GM12878 (cell line): ENCODE results near the gene AATF. TPM values are rescaled to one million over a fixed set of nuclear protein-coding genes. Genes with fewer than 3 reads are reported as not detected.

Source experiments
- ATAC-seq: fragments of 200-7000 bp; cut with Tn5 transposase; 3 replicates; pipeline ENCODE4 v1.9.1; 2020; ENCODE audit warnings: mild to moderate bottlenecking, moderate library complexity
- BruUV-seq: library from RNA; stranded (reverse); fragments of 400-500 nt; replicated peaks from 2 replicates; lab custom pipeline; 2021; lab: Mats Ljungman, UMichigan
- CTCF ChIA-PET: fragments of 300-600 bp; sonication (Branson Sonifier 250); formaldehyde crosslinking; extraction: SDS; loops from one replicate; lab custom pipeline; 2021; ENCODE audit warnings: inconsistent platforms; lab: Yijun Ruan, JAX
- POLR2A ChIA-PET: fragments of 350-600 bp; formaldehyde crosslinking; extraction: SDS; loops from one replicate; lab custom pipeline; 2021; ENCODE audit warnings: inconsistent platforms; lab: Charles Lee
- RAD21 ChIA-PET: fragments of 300-600 bp; sonication (Branson Sonifier 250); formaldehyde crosslinking; loops from one replicate; lab custom pipeline; 2023; ENCODE audit warnings: antibody characterized with exemption; ENCODE audit not compliant: unreplicated experiment; lab: Charles Lee
- SMC1A ChIA-PET: fragments of 300-600 bp; sonication (Branson Sonifier 250); formaldehyde crosslinking; loops from one replicate; lab custom pipeline; 2023; ENCODE audit not compliant: unreplicated experiment, uncharacterized antibody; lab: Charles Lee
- DNase-seq: peaks from one replicate; pipeline ENCODE4 v3.0.0-alpha.2; 2011; ENCODE audit warnings: low read depth, low spot score
- FAIRE-seq: peaks from 3 replicates; lab custom pipeline; 2011; peaks lifted over from hg19 to GRCh38; lab: Jason Lieb, UNC
- H2AFZ ChIP-seq: 2 replicates; pipeline ENCODE4 v1.6.0; 2011; ENCODE audit warnings: low read depth, low read length, control low read depth; ENCODE audit not compliant: control insufficient read depth
- H3K27ac ChIP-seq: 2 replicates; pipeline ENCODE4 v1.5.1; 2011; ENCODE audit warnings: control low read depth; ENCODE audit not compliant: control insufficient read depth, insufficient read depth
- H3K27me3 ChIP-seq, 2 experiments: replicated peaks in 1 of 2; 2 replicates each; pipeline versions ENCODE4 v1.6.0 to v1.6.1; 2011; ENCODE audit warnings: low read length in 1 of 2; ENCODE audit not compliant: control insufficient read depth in 2 of 2, insufficient read depth in 2 of 2
- H3K36me3 ChIP-seq, 2 experiments: 2 replicates each; pipeline ENCODE4 v1.5.1; 2011; ENCODE audit warnings: low read length in 1 of 2; ENCODE audit not compliant: control insufficient read depth in 2 of 2, insufficient read depth in 2 of 2
- H3K4me1 ChIP-seq: 2 replicates; pipeline ENCODE4 v1.6.1; 2011; ENCODE audit warnings: mild to moderate bottlenecking, low read length, moderate library complexity, mixed read lengths; ENCODE audit not compliant: control insufficient read depth, insufficient read depth
- H3K4me2 ChIP-seq: 2 replicates; pipeline ENCODE4 v1.6.0; 2011; ENCODE audit warnings: control low read depth; ENCODE audit not compliant: control insufficient read depth, insufficient read depth
- H3K4me3 ChIP-seq: fragments of 200-600 bp; sonication (generic); 2 replicates; pipeline ENCODE4 v1.5.1; 2016
- H3K79me2 ChIP-seq: 2 replicates; pipeline ENCODE4 v1.6.0; 2011; ENCODE audit warnings: low read length; ENCODE audit not compliant: control insufficient read depth, insufficient read depth
- H3K9ac ChIP-seq: 2 replicates; pipeline ENCODE4 v1.8.0; 2011; ENCODE audit warnings: low read length, control low read depth, mixed read lengths; ENCODE audit not compliant: control insufficient read depth, insufficient read depth
- H3K9me3 ChIP-seq: replicated peaks from 3 replicates; pipeline ENCODE4 v1.5.1; 2011; ENCODE audit warnings: mild to moderate bottlenecking, low read length; ENCODE audit not compliant: control insufficient read depth, insufficient read depth
- H4K20me1 ChIP-seq: 2 replicates; pipeline ENCODE4 v1.6.0; 2011; ENCODE audit not compliant: control insufficient read depth, insufficient read depth
- EZH2 ChIP-seq: IDR thresholded peaks from 2 replicates; pipeline ENCODE4 v1.6.1; 2012; ENCODE audit warnings: low read depth, mild to moderate bottlenecking, control low read depth, inconsistent platforms, low read length, borderline replicate concordance; ENCODE audit not compliant: control insufficient read depth
- FOS ChIP-seq: IDR thresholded peaks from 3 replicates; pipeline ENCODE4 v1.6.1; 2011; ENCODE audit warnings: borderline replicate concordance; ENCODE audit not compliant: insufficient read length; ENCODE audit errors: extremely low read depth
- FOXM1 ChIP-seq: IDR thresholded peaks from 2 replicates; pipeline ENCODE4 v1.6.1; 2012; ENCODE audit warnings: low read depth, mild to moderate bottlenecking, inconsistent platforms, low read length, moderate library complexity
- LARP7 ChIP-seq: fragments of 450-650 bp; IDR thresholded peaks from 2 replicates; pipeline ENCODE4 v1.6.1; 2017; ENCODE audit warnings: mild to moderate bottlenecking
- NBN ChIP-seq: fragments of 450-650 bp; IDR thresholded peaks from 2 replicates; pipeline ENCODE4 v1.6.1; 2016
- PAX5 ChIP-seq: IDR thresholded peaks from 2 replicates; pipeline ENCODE4 v1.6.1; 2011; ENCODE audit warnings: low read depth, low read length, borderline replicate concordance
- SREBF1 ChIP-seq: IDR thresholded peaks from 2 replicates; pipeline ENCODE4 v1.6.1; 2012; ENCODE audit warnings: mild to moderate bottlenecking, low read length
- SREBF2 ChIP-seq: IDR thresholded peaks from 2 replicates; pipeline ENCODE4 v1.6.1; 2012; ENCODE audit warnings: mild to moderate bottlenecking, low read length
- TCF7 ChIP-seq: IDR thresholded peaks from 2 replicates; pipeline ENCODE4 v1.6.1; 2014; ENCODE audit warnings: antibody characterized with exemption, borderline replicate concordance
- WRNIP1 ChIP-seq: IDR thresholded peaks from 2 replicates; pipeline ENCODE4 v1.6.1; 2011; ENCODE audit warnings: low read depth, low read length, improper control_type of control experiment, borderline replicate concordance
- ZNF384 ChIP-seq: IDR thresholded peaks from 2 replicates; pipeline ENCODE4 v1.6.1; 2012; ENCODE audit warnings: low read depth, mild to moderate bottlenecking, low read length, improper control_type of control experiment, borderline replicate concordance
- WGBS: methylation state at CpG from one replicate; pipeline ENCODE4 v1.1.6; 2016; ENCODE audit warnings: low lambda C conversion rate; ENCODE audit not compliant: insufficient replicate concordance, insufficient coverage; ENCODE audit errors: missing lambda C conversion rate; 5-methylcytosine and 5-hydroxymethylcytosine counted together
- in situ Hi-C: fragments of 300-500 bp; cut with MboI; formaldehyde crosslinking; loops from 9 replicates; pipeline ENCODE4 v1.14.3; 2018; ENCODE audit warnings: mixed read lengths
- intact Hi-C: fragments of 100-400 bp; cut with micrococcal nuclease; formaldehyde crosslinking; loops from one replicate; pipeline ENCODE4 v1.14.2; 2022; ENCODE audit not compliant: unreplicated experiment
- polyA plus RNA-seq, 11 experiments: library from polyadenylated mRNA; depleted of rRNA in 4 of 11; unstranded in 6 of 11; stranded (reverse) in 5 of 11; fragments of >200 nt; fragmentation: Nextera tagmentation in 4 of 11; fragmentation: Illumina TruSeq in 1 of 11; extraction: Ambion mirVana in 4 of 11; extraction: Trizol in 1 of 11; gene quantifications; 1 replicate in 1 of 11; 2 replicates in 10 of 11; pipeline versions ENCODE4 v1.2.1 to v1.2.3, GENCODE V29; 2011 to 2016; ENCODE audit warnings: inconsistent platforms in 2 of 11, missing spikeins in 2 of 11, low read depth in 1 of 11
- total RNA-seq, 4 experiments: library from RNA; depleted of rRNA in 3 of 4; stranded (reverse); fragments of >200 nt in 3 of 4; fragmentation: Illumina TruSeq in 1 of 4; extraction: Trizol in 1 of 4; gene quantifications; 2 replicates each; pipeline versions ENCODE4 v1.2.1 to v1.2.3, GENCODE V29; 2013 to 2021
- TF ChIP-seq, protein P1 (sequence below): fragments of 450-650 bp; IDR thresholded peaks from 2 replicates; pipeline ENCODE4 v1.6.1; 2017; ENCODE audit warnings: low read depth, mild to moderate bottlenecking, moderate library complexity
- TF ChIP-seq, protein P2 (sequence below): fragments of 450-650 bp; IDR thresholded peaks from 2 replicates; pipeline ENCODE4 v1.6.1; 2017; ENCODE audit warnings: mild to moderate bottlenecking, low read depth, inconsistent platforms; ENCODE audit not compliant: poor library complexity, severe bottlenecking

AATF gene
- total and polyA plus RNA-seq, 10 of the 15 experiments (the other 5 are each of a cell fraction or from before 2014, with no cell fraction given), result 36.8 to 110 (median 77.9) TPM

DNA sequence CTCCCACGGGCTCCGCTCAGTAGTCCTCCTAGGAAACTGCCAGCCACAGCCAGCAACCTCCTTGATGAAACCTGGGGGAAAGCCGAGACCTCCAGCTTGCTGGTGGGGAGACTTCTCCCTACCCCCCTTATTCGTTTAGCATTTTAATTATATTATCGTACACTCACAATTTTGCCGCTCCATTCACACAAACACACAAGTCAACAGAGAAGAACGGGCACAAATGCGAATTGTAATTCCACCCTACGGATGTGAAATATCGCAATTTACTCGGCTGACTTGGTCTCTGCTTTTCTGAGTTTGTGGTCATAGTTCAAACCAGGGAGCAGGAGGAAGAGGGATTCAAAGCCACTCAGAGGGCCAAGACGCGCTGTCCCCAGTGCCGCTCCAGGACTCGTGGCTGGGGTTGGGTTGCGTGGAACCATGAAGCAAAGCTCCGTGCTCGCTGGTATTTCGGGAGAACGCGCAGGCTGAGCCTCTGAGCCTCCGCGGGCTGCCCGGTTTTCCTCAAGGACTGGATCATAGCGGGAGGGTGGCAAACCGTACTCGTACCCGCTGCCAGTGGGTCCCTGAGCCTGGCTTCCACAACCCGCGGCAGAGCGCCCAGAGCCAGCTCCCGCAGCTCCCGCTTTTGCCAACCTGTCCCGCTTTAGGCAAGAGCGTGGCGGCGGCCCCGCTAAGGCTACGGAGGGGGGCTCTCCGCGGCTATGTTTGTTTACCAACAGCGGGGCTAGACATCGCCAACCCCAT, 9.5 kb upstream of the AATF start:
- TF ChIP-seq EZH2 (0 out of 2 replicates have a peak, but pooled peaks have one; percentile 55), ZNF384 (no peak)
- ChIA-PET RAD21 (no interaction called here), POLR2A (no interaction called here), CTCF (no interaction called here), SMC1A (no interaction called here)
- no peak overlapping the region for H3K27ac ChIP-seq
- no peak overlapping the region for H3K4me3 ChIP-seq
- no peaks in the 10 kb centered on the region for H4K20me1 ChIP-seq
- no peak for ATAC-seq
- in situ Hi-C loops (no loop called here), intact Hi-C loops (no loop called here)
- H3K79me2 ChIP-seq, result no peaks in the 10 kb centered on the region
- H3K9ac ChIP-seq, result no peak overlapping the region
- no TSS peak for BruUV-seq
- no peak for DNase-seq
- no peaks in the 10 kb centered on the region; the same call in 2 of the 3 replicates for H3K9me3 ChIP-seq
- H2AFZ ChIP-seq, result no peak overlapping the region
- 45% methylated on average over 43 of the region's 43 CpGs for WGBS
- no peak for FAIRE-seq
- H3K4me1 ChIP-seq, result no peaks in the 10 kb centered on the region
- no peak overlapping the region for H3K4me2 ChIP-seq
- no peaks in the 10 kb centered on the region for H3K36me3 ChIP-seq
- peaks cover 49 to 66% of the 10 kb centered on the region in 2 experiments for H3K27me3 ChIP-seq

DNA sequence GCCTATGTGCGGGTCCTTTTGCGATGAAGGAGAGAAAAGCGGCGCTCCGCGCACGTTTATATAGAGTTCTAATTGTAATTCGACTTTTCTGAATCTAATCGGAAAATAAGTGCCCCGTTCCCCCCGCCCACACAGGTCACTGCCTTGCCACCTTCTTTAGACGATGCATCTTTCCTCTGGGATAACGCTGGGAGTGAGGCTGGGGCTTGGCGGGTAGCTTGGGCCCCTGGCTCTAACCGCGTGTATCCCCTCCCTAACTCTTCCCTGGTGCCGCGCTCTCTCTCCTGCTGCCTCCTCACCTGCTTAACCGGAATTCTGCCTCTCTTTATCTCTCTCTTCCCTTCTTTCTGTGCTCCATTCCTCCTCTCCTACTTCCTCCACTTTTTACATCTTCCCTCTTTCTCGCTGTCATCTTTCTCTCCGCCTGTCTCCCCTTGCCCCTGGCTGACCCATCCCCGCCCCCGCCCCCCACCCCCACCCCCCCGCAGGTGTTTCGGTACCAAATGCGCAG, 8.9 kb upstream of the AATF start:
- no peaks in the 10 kb centered on the region; the same call in 2 of the 3 replicates for H3K9me3 ChIP-seq
- WGBS, result 32% methylated on average over 21 of the region's 26 CpGs
- no peak for TF ChIP-seq WRNIP1
- no peak for TF ChIP-seq SREBF2
- no peak for TF ChIP-seq LARP7
- TF ChIP-seq, protein P1, sequence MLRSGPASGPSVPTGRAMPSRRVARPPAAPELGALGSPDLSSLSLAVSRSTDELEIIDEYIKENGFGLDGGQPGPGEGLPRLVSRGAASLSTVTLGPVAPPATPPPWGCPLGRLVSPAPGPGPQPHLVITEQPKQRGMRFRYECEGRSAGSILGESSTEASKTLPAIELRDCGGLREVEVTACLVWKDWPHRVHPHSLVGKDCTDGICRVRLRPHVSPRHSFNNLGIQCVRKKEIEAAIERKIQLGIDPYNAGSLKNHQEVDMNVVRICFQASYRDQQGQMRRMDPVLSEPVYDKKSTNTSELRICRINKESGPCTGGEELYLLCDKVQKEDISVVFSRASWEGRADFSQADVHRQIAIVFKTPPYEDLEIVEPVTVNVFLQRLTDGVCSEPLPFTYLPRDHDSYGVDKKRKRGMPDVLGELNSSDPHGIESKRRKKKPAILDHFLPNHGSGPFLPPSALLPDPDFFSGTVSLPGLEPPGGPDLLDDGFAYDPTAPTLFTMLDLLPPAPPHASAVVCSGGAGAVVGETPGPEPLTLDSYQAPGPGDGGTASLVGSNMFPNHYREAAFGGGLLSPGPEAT, result no peak
- no peak for TF ChIP-seq TCF7
- TF ChIP-seq, protein P2, sequence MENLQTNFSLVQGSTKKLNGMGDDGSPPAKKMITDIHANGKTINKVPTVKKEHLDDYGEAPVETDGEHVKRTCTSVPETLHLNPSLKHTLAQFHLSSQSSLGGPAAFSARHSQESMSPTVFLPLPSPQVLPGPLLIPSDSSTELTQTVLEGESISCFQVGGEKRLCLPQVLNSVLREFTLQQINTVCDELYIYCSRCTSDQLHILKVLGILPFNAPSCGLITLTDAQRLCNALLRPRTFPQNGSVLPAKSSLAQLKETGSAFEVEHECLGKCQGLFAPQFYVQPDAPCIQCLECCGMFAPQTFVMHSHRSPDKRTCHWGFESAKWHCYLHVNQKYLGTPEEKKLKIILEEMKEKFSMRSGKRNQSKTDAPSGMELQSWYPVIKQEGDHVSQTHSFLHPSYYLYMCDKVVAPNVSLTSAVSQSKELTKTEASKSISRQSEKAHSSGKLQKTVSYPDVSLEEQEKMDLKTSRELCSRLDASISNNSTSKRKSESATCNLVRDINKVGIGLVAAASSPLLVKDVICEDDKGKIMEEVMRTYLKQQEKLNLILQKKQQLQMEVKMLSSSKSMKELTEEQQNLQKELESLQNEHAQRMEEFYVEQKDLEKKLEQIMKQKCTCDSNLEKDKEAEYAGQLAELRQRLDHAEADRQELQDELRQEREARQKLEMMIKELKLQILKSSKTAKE, result no peak
- no peak for TF ChIP-seq PAX5
- TF ChIP-seq FOS, result no peak
- TF ChIP-seq NBN, result no peak
- no peak for TF ChIP-seq SREBF1
- TF ChIP-seq FOXM1, result no peak

More for the DNA sequence above, 8.9 kb upstream of the AATF start:
- H3K27me3 ChIP-seq, result peaks cover 45 to 68% of the 10 kb centered on the region in 2 experiments
- intact Hi-C loops, result loop anchor here (10.0 kb wide), 1 partner anchor 415 kb away; no protein-coding TSS in a partner anchor
- no peak overlapping the region for H3K9ac ChIP-seq
- FAIRE-seq (no peak), ATAC-seq (no peak), DNase-seq (no peak)
- H3K4me3 ChIP-seq, result no peak overlapping the region
- POLR2A ChIA-PET, result no interaction called here
- no TSS peak for BruUV-seq
- no peaks in the 10 kb centered on the region for H3K79me2 ChIP-seq
- H3K4me1 ChIP-seq, result no peaks in the 10 kb centered on the region
- CTCF ChIA-PET, result no interaction called here
- H4K20me1 ChIP-seq, result no peaks in the 10 kb centered on the region
- no peak overlapping the region for H3K4me2 ChIP-seq
- no peaks in the 10 kb centered on the region for H3K36me3 ChIP-seq
- no peak overlapping the region for H3K27ac ChIP-seq
- H2AFZ ChIP-seq, result no peak overlapping the region
- in situ Hi-C loops, result no loop called here
- SMC1A ChIA-PET, result no interaction called here
- RAD21 ChIA-PET, result no interaction called here
